Activated gamma-delta T cell (primary cell): ENCODE results near the gene HEXIM1.
"Not testable (repeated sequence)": the region's sequence is repeated elsewhere in the genome, so short reads cannot be mapped to it uniquely, and the experiment has no call there.

Experiments
- DNase-seq: peaks from one replicate; lab custom pipeline; 2025; lab: John Stamatoyannopoulos, UW

HEXIM1 gene

GRCh38 chr17:45112559-45113423 lies 35.5 kb upstream of the HEXIM1 start:
- no peak for DNase-seq

GRCh38 chr17:45113424-45113754 lies 34.9 kb upstream of the HEXIM1 start:
- DNase-seq: no peak

GRCh38 chr17:45114117-45114932 lies 34.0 kb upstream of the HEXIM1 start:
- DNase-seq: no peak

- no peak for DNase-seq
Measured at GRCh38 chr17:45115015-45115625, 33.2 kb upstream of the HEXIM1 start.

- DNase-seq: no peak
Measured at GRCh38 chr17:45115871-45116270, 32.4 kb upstream of the HEXIM1 start.

GRCh38 chr17:45116434-45117016 lies 31.8 kb upstream of the HEXIM1 start:
- no peak for DNase-seq

- no peak for DNase-seq
Measured at GRCh38 chr17:45117334-45117733, 30.9 kb upstream of the HEXIM1 start.

- no peak for DNase-seq
Measured at GRCh38 chr17:45117848-45118646, 30.2 kb upstream of the HEXIM1 start.

- DNase-seq: no peak
Measured at GRCh38 chr17:45118691-45119090, 29.6 kb upstream of the HEXIM1 start.

- no peak for DNase-seq
Measured at GRCh38 chr17:45119964-45120363, 28.3 kb upstream of the HEXIM1 start.

GRCh38 chr17:45120558-45120957 lies 27.7 kb upstream of the HEXIM1 start:
- no peak for DNase-seq

GRCh38 chr17:45121055-45121454 lies 27.2 kb upstream of the HEXIM1 start:
- no peak for DNase-seq

GRCh38 chr17:45123076-45123770 lies 25.1 kb upstream of the HEXIM1 start:
- DNase-seq: no peak

GRCh38 chr17:45123930-45124796 lies 24.1 kb upstream of the HEXIM1 start:
- DNase-seq: no peak

- not testable (repeated sequence) for DNase-seq
Measured at GRCh38 chr17:45124797-45125122, 23.5 kb upstream of the HEXIM1 start.

GRCh38 chr17:45125509-45125908 lies 22.8 kb upstream of the HEXIM1 start:
- DNase-seq: no peak

- DNase-seq: no peak
Measured at GRCh38 chr17:45127207-45127547, 21.1 kb upstream of the HEXIM1 start.

- DNase-seq: no peak
Measured at GRCh38 chr17:45127548-45128300, 20.6 kb upstream of the HEXIM1 start.

GRCh38 chr17:45128331-45128730 lies 19.9 kb upstream of the HEXIM1 start:
- DNase-seq: no peak
